OCI-LY1 (cell line): ENCODE data around the gene PCDH11X.
"Not testable (repeated sequence)": the region's sequence is repeated elsewhere in the genome, so short reads cannot be mapped to it uniquely, and the experiment has no call there.

Source experiments
- H2AFZ ChIP-seq: fragments of 200-600 bp; sonication (generic), shearing (Covaris generic); 2 replicates; pipeline ENCODE4 v1.6.0; 2014; ENCODE audit warnings: antibody characterized with exemption, mild to moderate bottlenecking, low read length
- H3F3A ChIP-seq: fragments of 200-600 bp; sonication (generic), shearing (Covaris generic); 2 replicates; pipeline ENCODE4 v1.6.0; 2014; ENCODE audit warnings: mild to moderate bottlenecking, antibody characterized with exemption, low read length, moderate library complexity; ENCODE audit not compliant: insufficient read depth
- H3K27ac ChIP-seq: fragments of 200-600 bp; sonication (generic); 2 replicates; pipeline ENCODE4 v1.5.1; 2014; ENCODE audit warnings: low read length, mixed run types, mild to moderate bottlenecking, low read depth; ENCODE audit not compliant: poor library complexity, severe bottlenecking
- H3K27me3 ChIP-seq: fragments of 200-600 bp; sonication (generic); 2 replicates; pipeline ENCODE4 v1.6.0; 2014; ENCODE audit warnings: antibody characterized with exemption, mild to moderate bottlenecking, low read length, moderate library complexity; ENCODE audit not compliant: insufficient read depth
- H3K36me3 ChIP-seq: fragments of 200-600 bp; sonication (generic); 2 replicates; pipeline ENCODE4 v1.6.1; 2014; ENCODE audit warnings: mild to moderate bottlenecking, antibody characterized with exemption, low read length, moderate library complexity, mixed read lengths; ENCODE audit not compliant: insufficient read depth
- H3K4me1 ChIP-seq: fragments of 200-600 bp; sonication (generic); 2 replicates; pipeline ENCODE4 v1.5.1; 2014; ENCODE audit warnings: mild to moderate bottlenecking, low read length, moderate library complexity; ENCODE audit not compliant: insufficient read depth, severe bottlenecking
- H3K4me2 ChIP-seq: fragments of 200-600 bp; sonication (generic), shearing (Covaris generic); 2 replicates; pipeline ENCODE4 v1.6.1; 2014; ENCODE audit warnings: low read length
- H3K4me3 ChIP-seq: fragments of 200-600 bp; sonication (generic); 2 replicates; pipeline ENCODE4 v1.5.1; 2014; ENCODE audit warnings: low read length, low read depth, mild to moderate bottlenecking, mixed read lengths; ENCODE audit not compliant: poor library complexity, severe bottlenecking
- H3K79me2 ChIP-seq: fragments of 200-600 bp; shearing (Covaris generic); 2 replicates; pipeline ENCODE4 v1.6.1; 2016; ENCODE audit warnings: mixed run types, low read length, mixed read lengths; ENCODE audit not compliant: insufficient read depth
- H3K9ac ChIP-seq: fragments of 200-600 bp; sonication (generic), shearing (Covaris generic); 2 replicates; pipeline ENCODE4 v1.6.1; 2014; ENCODE audit warnings: mild to moderate bottlenecking, low read length, mixed read lengths
- H3K9me2 ChIP-seq: fragments of 200-600 bp; sonication (generic), shearing (Covaris generic); 2 replicates; pipeline ENCODE4 v1.6.1; 2014; ENCODE audit warnings: low read depth, mild to moderate bottlenecking, low read length, mixed read lengths
- H3K9me3 ChIP-seq: fragments of 200-600 bp; shearing (Covaris generic); 2 replicates; pipeline ENCODE4 v1.6.1; 2014; ENCODE audit warnings: low read length, mixed read lengths
- H4K20me1 ChIP-seq: fragments of 200-600 bp; sonication (generic), shearing (Covaris generic); 2 replicates; pipeline ENCODE4 v1.6.0; 2016; ENCODE audit warnings: mild to moderate bottlenecking, low read length; ENCODE audit not compliant: insufficient read depth

Gene PCDH11X, protein sequence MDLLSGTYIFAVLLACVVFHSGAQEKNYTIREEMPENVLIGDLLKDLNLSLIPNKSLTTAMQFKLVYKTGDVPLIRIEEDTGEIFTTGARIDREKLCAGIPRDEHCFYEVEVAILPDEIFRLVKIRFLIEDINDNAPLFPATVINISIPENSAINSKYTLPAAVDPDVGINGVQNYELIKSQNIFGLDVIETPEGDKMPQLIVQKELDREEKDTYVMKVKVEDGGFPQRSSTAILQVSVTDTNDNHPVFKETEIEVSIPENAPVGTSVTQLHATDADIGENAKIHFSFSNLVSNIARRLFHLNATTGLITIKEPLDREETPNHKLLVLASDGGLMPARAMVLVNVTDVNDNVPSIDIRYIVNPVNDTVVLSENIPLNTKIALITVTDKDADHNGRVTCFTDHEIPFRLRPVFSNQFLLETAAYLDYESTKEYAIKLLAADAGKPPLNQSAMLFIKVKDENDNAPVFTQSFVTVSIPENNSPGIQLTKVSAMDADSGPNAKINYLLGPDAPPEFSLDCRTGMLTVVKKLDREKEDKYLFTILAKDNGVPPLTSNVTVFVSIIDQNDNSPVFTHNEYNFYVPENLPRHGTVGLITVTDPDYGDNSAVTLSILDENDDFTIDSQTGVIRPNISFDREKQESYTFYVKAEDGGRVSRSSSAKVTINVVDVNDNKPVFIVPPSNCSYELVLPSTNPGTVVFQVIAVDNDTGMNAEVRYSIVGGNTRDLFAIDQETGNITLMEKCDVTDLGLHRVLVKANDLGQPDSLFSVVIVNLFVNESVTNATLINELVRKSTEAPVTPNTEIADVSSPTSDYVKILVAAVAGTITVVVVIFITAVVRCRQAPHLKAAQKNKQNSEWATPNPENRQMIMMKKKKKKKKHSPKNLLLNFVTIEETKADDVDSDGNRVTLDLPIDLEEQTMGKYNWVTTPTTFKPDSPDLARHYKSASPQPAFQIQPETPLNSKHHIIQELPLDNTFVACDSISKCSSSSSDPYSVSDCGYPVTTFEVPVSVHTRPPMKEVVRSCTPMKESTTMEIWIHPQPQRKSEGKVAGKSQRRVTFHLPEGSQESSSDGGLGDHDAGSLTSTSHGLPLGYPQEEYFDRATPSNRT (N-terminal part only)

DNA sequence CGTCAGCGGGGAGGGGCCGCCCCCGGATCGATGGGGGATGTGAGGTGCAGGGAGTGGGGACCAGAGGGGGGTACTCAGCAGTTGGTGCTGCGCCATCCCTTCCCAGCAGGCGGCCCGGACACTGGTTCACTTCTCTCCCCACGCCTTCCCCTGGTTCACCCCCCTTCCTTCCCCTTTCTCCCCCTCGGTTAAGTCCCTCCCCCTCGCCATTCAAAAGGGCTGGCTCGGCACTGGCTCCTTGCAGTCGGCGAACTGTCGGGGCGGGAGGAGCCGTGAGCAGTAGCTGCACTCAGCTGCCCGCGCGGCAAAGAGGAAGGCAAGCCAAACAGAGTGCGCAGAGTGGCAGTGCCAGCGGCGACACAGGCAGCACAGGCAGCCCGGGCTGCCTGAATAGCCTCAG lies at the start of gene PCDH11X:
TSS of gene PCDH11X (plus strand) at position 241 of the 400 bp plus-strand sequence. CDS start 56,130 bp downstream, outside the sequence.
- not testable (repeated sequence) for H3K79me2 ChIP-seq, H3K9ac ChIP-seq, H4K20me1 ChIP-seq, H3K9me2 ChIP-seq, H3K27ac ChIP-seq, H3F3A ChIP-seq, H3K36me3 ChIP-seq, H3K4me2 ChIP-seq, H3K4me1 ChIP-seq, H3K4me3 ChIP-seq, H3K27me3 ChIP-seq, H2AFZ ChIP-seq, H3K9me3 ChIP-seq

- not testable (repeated sequence) for H3K36me3 ChIP-seq, H3K4me2 ChIP-seq, H2AFZ ChIP-seq, H3K27ac ChIP-seq, H3K9me3 ChIP-seq, H3K4me1 ChIP-seq, H3K27me3 ChIP-seq, H4K20me1 ChIP-seq, H3F3A ChIP-seq, H3K9ac ChIP-seq, H3K4me3 ChIP-seq, H3K79me2 ChIP-seq, H3K9me2 ChIP-seq
Measured at GRCh38 chrX:91747446-91747845, 31.7 kb upstream of the PCDH11X start.

DNA sequence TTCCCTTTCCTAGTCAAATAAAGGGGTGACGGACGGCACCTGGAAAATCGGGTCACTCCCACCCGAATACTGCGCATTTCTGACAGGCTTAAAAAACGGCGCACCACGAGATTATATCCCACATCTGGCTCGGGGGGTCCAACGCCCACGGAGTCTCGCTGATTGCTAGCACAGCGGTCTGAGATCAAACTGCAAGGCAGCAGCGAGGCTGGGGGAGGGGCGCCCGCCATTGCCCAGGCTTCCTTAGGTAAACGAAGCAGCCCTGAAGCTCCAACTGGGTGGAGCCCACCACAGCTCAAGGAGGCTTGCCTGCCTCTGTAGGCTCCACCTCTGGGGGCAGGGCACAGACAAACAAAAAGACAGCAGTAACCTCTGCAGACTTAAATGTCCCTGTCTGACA lies 26.2 kb upstream of the PCDH11X start:
- H3K27ac ChIP-seq, H3K4me1 ChIP-seq, H4K20me1 ChIP-seq, H3K27me3 ChIP-seq, H3K9me2 ChIP-seq, H3K9ac ChIP-seq, H3K79me2 ChIP-seq, H3K4me3 ChIP-seq, H2AFZ ChIP-seq, H3F3A ChIP-seq, H3K36me3 ChIP-seq, H3K9me3 ChIP-seq, H3K4me2 ChIP-seq: not testable (repeated sequence)

DNA sequence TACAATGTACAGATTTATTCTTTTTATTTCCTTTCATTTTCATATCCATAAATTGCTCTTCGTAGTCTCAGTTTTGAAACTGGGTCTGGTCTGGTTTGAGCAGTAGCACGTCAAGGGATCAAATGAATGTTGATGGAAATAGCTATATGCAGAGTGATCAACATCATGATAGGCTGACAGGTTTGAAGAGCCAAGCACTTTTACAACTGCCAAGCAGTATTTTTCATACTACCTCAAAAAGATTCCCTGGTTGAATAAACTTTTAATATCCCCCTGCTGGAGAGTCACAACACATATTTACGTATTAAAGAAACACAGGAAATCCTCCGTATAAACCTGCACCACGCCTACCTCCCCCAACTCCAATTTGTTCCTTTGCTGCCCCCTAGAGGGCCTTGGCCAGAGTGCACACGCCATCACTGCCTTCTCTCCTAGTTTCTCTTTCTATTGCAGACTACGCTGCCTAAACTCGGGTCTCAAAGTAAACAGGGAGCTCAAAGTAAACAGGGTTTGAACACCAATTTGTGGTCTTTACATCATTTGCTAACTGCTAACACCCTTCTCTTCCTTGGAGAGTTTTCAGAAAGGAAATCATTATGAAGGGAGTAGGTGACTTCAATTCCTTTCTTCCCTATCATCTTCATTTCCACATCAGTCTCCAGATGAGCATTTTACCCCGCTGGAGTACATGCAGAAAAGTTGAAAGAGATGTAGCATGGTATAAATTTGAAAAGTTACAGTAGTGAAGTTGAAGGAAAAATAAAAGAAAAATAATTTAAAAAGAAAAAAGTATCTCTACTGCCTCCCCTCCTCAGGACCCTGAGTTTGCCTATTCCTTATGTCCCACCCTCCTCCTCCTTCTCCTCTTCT lies 8.3 kb upstream of the PCDH11X start:
- not testable (repeated sequence) for H3K27me3 ChIP-seq, H3K4me3 ChIP-seq, H3K9me2 ChIP-seq, H3K79me2 ChIP-seq, H3K27ac ChIP-seq, H3K9ac ChIP-seq, H3K36me3 ChIP-seq, H3F3A ChIP-seq, H3K4me1 ChIP-seq, H4K20me1 ChIP-seq, H3K4me2 ChIP-seq, H2AFZ ChIP-seq, H3K9me3 ChIP-seq
